Middle frontal gyrus (tissue), 1 donor: ENCODE data around the gene AGPAT1.
"Not testable (repeated sequence)": the region's sequence is repeated elsewhere in the genome, so short reads cannot be mapped to it uniquely, and the experiment has no call there.

Experiments used
- DNase-seq: peaks from one replicate; pipeline ENCODE4 v3.0.0-alpha.2; 2015; ENCODE audit warnings: low spot score; ENCODE audit errors: extremely low spot score

Gene AGPAT1

DNA sequence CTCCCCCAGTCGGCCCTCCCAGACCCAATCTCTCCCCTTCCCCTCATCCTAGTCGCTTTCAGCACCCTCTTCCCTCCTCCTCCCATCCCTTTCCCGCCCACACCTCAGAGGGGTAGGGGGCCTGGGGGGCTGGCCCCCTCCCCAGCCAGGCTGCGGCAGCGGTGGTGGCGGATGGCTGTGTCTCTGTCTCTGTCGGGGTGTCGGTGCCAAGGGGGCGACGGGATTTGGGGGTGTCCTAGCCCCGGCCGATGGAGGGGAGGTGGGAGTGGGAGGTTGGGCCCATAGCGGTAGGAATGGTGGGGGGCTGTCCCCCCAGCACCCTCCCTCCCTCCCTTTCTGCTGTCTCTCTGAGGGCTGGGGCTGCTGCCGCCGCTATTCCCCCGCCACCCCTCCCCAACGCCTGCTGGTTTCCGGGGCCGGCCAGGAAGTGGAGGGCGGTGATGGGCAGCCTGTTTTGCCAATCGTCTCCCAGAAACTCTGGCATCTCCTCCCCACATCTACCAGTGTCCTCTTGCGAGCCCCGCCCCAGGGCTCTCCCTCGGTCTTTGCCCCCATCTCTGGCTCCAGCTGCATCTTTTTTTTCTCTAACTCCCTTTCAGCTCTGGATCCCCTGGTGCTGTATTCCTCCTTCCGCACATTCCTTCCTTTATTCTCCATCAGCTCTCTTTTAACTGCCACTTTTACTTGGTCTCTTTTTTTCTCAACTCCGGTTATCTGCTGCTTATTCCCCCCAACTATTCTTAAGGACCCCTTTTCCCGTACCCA is at the start of gene AGPAT1:
TSS of gene AGPAT1 (minus strand) at position 374 of the 765 bp plus-strand sequence. CDS start 4,588 bp downstream, outside the sequence.
- DNase-seq = peak; percentile 93

GRCh38 chr6:32224696-32225095 is 48.8 kb upstream of the AGPAT1 start:
- DNase-seq = no peak

- no peak for DNase-seq
These were observed 47.7 kb upstream of the AGPAT1 start, which contains the start of gene NOTCH4 for GRCh38 chr6:32223258-32224235. Gene NOTCH4, minus strand, starts transcription at chr6:32224067. Its CDS starts 139 bp downstream, at chr6:32223928.

DNA sequence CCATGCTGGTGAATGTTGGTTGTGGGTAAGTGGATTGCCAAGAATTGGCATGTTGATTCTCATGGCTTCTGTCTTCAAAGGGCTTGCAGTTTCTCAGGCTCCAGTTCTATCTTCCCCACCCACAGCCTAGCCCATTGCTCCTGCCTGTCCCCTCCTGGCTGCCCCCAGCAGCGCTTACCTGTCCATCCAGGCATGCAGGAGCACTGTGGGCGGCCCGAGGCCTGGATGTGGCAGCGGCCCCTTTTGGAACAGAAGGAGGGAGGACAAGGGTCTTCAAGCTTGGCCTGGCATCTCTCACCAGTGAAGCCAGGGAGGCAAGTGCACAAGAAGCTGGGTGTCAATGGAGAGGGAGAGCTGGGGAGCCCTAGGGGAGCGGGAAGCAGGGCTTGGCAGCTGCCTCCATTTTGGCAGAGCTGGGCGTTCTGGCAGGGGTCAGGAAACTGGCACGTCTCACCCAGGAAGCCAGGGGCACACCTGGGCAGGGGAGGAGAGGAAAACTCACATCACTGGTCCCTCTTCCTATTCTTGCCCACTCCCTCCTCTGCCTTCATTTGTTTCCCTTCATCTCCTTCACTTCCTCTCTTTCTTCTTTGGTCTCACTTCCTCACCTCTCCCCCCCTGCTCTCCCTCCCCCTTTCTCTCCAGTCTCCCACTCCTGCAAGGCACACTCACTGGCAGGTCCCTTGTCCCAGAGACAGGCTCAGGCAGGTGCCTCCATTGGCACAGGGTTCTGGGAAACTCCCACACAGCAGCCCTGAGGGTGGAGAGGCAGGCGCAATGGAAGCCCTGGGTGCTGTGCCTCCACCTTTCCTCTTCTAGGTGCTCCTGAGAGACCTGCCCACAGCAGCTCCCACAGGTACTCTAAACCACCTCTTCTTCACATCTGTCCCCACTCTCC is 46.7 kb upstream of the AGPAT1 start:
- no peak for DNase-seq

- no peak for DNase-seq
These were observed 44.1 kb upstream of the AGPAT1 start for GRCh38 chr6:32220021-32220420.

DNA sequence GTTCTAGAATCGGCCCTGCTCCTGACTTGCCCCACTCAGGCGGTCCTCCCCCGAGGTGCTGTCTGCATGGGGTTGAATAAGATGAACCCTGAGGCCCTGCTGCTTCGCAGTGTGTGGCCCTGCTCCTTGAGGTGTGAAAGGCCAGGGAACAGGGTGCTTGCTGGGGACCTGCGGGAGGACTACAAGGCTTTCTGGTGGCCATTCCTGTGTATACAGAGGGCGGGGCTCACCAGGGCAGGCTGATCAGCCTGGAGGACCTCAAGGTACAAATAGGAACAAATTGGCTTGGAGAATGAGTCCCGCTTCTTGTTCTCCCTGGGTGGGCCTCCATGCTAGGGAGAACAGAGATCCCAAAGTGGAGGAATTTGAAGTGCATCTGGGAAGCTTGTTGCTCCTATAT is 42.3 kb upstream of the AGPAT1 start:
- DNase-seq = no peak

- no peak for DNase-seq
These were observed 41.1 kb upstream of the AGPAT1 start for GRCh38 chr6:32216998-32217397.

GRCh38 chr6:32216285-32216684 is 40.4 kb upstream of the AGPAT1 start:
- DNase-seq = no peak

GRCh38 chr6:32215617-32216016 is 39.7 kb upstream of the AGPAT1 start:
- no peak for DNase-seq

- DNase-seq = no peak
These were observed 38.2 kb upstream of the AGPAT1 start for GRCh38 chr6:32214126-32214525.

DNA sequence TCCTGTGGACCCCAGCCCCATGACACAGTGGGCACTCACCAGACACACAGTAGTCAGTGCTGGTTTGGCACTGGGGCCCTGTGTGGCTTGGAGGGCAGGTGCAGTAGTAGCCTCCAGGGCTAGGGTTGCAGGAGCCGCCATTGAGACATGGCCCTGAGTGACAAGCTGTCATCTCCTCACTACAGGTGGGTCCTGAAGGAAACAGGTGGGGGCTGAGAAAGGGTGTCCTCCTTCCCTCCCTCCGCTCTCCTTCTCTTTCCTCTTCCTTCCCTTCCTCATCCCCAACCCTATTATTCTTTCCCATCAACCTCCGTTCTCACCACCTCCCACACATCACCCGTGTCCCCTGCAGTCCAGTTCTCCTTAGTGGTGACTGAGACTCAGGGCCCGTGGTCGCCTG is 37.8 kb upstream of the AGPAT1 start:
- DNase-seq = no peak

DNA sequence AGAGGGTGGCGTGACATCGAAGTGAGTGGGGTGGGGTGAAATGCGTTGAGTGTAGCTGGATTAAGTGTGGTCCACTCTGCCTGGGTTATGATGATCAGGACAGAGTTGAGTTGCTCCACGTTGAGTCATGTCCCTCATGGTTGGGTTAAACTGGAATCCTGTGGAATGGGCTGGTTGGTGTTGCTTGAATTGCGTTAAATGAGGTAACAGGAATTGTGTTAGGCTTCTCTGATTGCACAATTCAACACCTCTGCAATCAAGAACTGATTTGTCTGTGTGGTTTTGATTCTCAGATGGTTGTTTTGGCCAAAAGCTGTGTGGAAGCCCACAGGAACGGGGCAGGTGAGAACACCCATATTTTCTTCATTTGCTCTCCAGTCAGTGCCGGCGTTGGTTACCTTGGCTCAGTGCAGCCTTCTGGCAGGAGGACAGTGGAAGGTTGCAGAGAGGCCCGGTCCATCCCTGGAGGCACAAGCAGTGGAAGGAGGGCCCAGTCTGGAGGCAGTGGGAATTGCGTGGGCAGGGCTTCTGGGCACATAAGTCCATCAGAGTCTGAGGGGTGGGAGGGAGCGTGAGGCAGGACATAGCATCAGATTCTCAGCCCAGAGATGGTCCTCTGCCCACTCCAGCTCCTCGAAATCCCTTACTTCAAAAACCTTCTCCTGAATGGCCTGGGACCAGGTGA is 36.3 kb upstream of the AGPAT1 start:
- DNase-seq = no peak

DNA sequence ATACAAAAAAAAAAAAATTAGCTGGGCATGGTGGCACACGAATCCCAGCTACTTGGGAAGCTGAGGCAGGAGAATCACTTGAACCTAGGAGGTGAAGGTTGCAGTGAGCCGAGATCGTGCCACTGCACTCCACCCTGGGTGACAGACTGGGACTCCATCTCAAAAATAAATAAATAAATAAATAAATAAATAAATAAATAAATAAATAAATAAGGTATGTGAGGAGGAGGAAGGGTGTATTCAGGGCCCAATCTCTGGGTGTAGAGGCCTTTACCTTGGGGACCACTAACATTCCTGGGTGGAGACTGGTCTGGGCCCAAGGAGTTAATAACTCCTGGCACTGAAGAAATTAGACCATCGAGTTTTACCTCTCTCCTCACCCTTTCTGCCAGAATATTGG is 35.5 kb upstream of the AGPAT1 start:
- not testable (repeated sequence) for DNase-seq

DNA sequence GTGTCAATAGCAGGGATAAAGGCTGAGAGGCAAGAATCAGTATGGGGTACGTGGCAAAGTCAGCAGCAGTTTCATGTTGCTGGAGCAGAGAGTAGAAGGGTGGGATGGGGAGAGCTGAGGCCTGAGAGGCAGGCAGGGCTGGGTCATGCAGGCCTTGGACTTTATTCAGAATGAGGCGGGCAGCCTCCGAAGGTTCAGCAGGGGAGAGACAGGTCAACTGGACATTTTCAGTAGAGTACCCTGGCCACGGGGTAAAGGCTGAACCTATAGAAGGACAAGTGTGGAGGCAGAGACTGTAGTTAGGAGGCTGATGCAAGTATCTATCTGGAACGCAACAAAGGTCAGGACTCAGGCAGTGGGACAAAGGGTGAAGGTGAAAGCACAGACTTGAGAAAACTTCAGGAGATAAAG is 34.3 kb upstream of the AGPAT1 start:
- DNase-seq = no peak

DNA sequence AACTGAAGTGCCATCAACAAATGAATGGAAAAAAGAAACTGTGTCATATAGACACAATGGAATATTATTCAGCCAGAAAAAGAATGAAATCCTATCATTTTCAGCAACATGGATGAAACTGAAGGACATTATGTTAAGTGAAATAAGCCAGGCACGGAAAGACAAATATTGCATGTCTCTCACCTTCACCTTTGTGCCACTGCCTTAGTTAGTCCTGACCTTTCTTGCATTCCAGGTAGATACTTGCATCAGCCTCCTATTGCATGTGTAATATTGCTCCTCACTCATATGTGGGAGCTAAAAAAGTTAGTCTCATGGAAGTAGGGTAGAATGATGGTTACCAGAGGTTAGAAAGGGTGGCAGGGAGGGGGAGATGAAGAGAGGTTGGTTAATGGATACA is 33.1 kb upstream of the AGPAT1 start:
- DNase-seq = no peak

DNA sequence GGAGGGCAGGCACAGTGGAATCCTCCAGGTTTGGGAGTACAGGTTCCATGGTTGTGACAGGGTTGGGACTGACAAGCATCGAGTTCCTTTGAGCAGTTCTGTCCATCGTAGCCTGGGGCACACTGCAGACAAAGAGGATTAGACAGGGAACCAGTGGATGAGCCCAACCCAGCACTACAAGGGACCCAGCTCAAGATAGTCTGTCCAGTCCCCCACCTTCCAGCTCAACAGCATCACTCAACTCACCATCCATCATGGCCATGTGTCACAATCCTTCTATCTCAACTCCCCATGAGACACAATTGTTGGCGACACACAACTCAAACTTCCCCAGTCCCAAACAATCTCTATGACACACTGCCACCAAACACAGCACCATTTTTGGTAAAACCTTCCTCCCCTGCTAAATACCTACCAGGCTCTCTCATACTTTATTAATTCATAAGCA is 28.4 kb upstream of the AGPAT1 start:
- no peak for DNase-seq

GRCh38 chr6:32203426-32204267 is 27.8 kb upstream of the AGPAT1 start:
- no peak for DNase-seq

DNA sequence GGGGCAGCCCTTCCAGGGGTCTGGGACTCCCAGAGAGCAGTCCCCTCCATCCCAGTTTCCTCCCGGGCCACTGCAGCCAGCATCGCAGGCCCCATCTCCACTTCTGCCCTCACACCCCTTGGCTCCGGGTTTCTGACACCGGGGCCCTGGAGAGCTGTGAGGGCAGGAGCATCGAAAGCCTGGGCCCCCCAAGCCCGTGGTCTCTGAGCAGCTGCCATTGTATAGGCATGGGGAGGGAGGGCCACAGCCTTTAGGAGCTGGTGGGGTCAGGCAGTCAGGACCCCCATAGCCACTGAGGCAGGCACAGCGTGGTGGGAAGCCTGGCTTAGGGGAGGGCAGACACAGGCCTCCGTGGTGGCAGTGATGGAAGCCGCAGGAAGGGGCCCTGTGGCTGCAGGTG is 26.3 kb upstream of the AGPAT1 start:
- DNase-seq = no peak

GRCh38 chr6:32200711-32201475 is 25.0 kb upstream of the AGPAT1 start:
- no peak for DNase-seq
